Lung (tissue), 12 donors: ENCODE results near the gene TUBGCP5. TPM values are rescaled to one million over a fixed set of nuclear protein-coding genes. Genes with fewer than 3 reads are reported as not detected.

ENCODE experiments used
- ATAC-seq: fragments of 200-7000 bp; cut with Tn5 transposase; one replicate; pipeline ENCODE4 v1.9.1; 2020; ENCODE audit warnings: moderate number of reproducible peaks; ENCODE audit not compliant: insufficient read depth, low FRiP score
- DNase-seq, 3 donors: peaks; one replicate each; pipeline ENCODE4 v3.0.0-alpha.2; 2013 to 2017
- H3K27ac ChIP-seq, 2 donors: one replicate each; pipeline ENCODE4 v1.5.1; 2013; ENCODE audit warnings: mild to moderate bottlenecking in 2 of 2, moderate library complexity in 2 of 2, control low read depth in 1 of 2, inconsistent platforms in 1 of 2, low read depth in 1 of 2, low read length in 1 of 2
- H3K27me3 ChIP-seq, 3 donors: one replicate each; pipeline ENCODE4 v1.5.1; 2013; ENCODE audit warnings: low read length in 2 of 3; ENCODE audit not compliant: control insufficient read depth in 3 of 3, insufficient read depth in 3 of 3
- H3K36me3 ChIP-seq, 4 donors: one replicate each; pipeline ENCODE4 v1.5.1; 2013; ENCODE audit warnings: low read length in 4 of 4, mild to moderate bottlenecking in 1 of 4, moderate library complexity in 1 of 4; ENCODE audit not compliant: control insufficient read depth in 4 of 4, insufficient read depth in 4 of 4
- H3K4me1 ChIP-seq, 5 donors: one replicate each; pipeline ENCODE4 v1.5.1; 2013; ENCODE audit warnings: low read length in 5 of 5, mild to moderate bottlenecking in 2 of 5, moderate library complexity in 1 of 5; ENCODE audit not compliant: control insufficient read depth in 5 of 5, insufficient read depth in 5 of 5
- H3K4me3 ChIP-seq: one replicate; pipeline ENCODE4 v1.5.1; 2013; ENCODE audit warnings: mild to moderate bottlenecking, control low read depth, moderate library complexity
- H3K9ac ChIP-seq, 2 donors: one replicate each; pipeline ENCODE4 v1.5.1; 2013; ENCODE audit warnings: low read length in 2 of 2, control low read depth in 1 of 2; ENCODE audit not compliant: insufficient read depth in 1 of 2
- H3K9me3 ChIP-seq, 4 donors: one replicate each; pipeline ENCODE4 v1.5.1; 2013; ENCODE audit warnings: low read length in 3 of 4, mild to moderate bottlenecking in 1 of 4, moderate library complexity in 1 of 4; ENCODE audit not compliant: control insufficient read depth in 4 of 4, insufficient read depth in 3 of 4
- CTCF ChIP-seq: IDR thresholded peaks from 2 replicates; pipeline ENCODE4 v1.5.1; 2012; ENCODE audit warnings: mild to moderate bottlenecking; ENCODE audit errors: control extremely low read depth, extremely low read depth
- WGBS, 2 donors: extraction: QIAGEN DNeasy Blood & Tissue Kit; methylation state at CpG; one replicate each; pipeline ENCODE4 v1.1.7; 2013; 5-methylcytosine and 5-hydroxymethylcytosine counted together
- polyA plus RNA-seq, 2 donors: library from polyadenylated mRNA; stranded (reverse); fragments of 200-250 nt; gene quantifications; one replicate each; pipeline ENCODE4 v1.2.1, GENCODE V29; 2013
- total RNA-seq, 2 donors: library from RNA; depleted of rRNA in 1 of 2; stranded (reverse); fragments of >200 nt in 1 of 2; gene quantifications; one replicate each; pipeline ENCODE4 v1.2.1, GENCODE V29; 2014 to 2021
- donor health status: control.
- donor health status: control.
- donor health status: Bipolar disorder and iron deficiency.
- donor health status: healthy.
- donor health status: DM: yes; HTN: yes; CAD: no.

The TUBGCP5 gene
- total and polyA plus RNA-seq, 4 donors = 6.2 to 34.7 (median 11.8) TPM

GRCh38 chr15:23079766-23080165 lies 40.4 kb upstream of the TUBGCP5 start:
- peaks cover 0 to 2% (median 0%) of the 10 kb centered on the region in 4 donors for H3K9me3 ChIP-seq
- H3K27me3 ChIP-seq = no peaks in the 10 kb centered on the region
- DNase-seq (no peak), ATAC-seq (no peak)
- H3K4me1 ChIP-seq = no peaks in the 10 kb centered on the region
- H3K27ac ChIP-seq = no peak overlapping the region
- 69 to 75% methylated on average over 7 of the region's 7 CpGs for WGBS, 2 donors
- H3K4me3 ChIP-seq = no peak overlapping the region
- no peaks in the 10 kb centered on the region for H3K36me3 ChIP-seq
- no peak for TF ChIP-seq CTCF
- H3K9ac ChIP-seq = no peak overlapping the region

GRCh38 chr15:23075927-23076326 lies 36.6 kb upstream of the TUBGCP5 start:
- WGBS, 2 donors = 78 to 84% methylated on average over 4 of the region's 4 CpGs
- Histone ChIP-seq H3K9ac (no peak overlapping the region), H3K27ac (no peak overlapping the region), H3K4me1 (no peaks in the 10 kb centered on the region), H3K4me3 (no peak overlapping the region), H3K27me3 (no peaks in the 10 kb centered on the region), H3K36me3 (no peaks in the 10 kb centered on the region), H3K9me3 (no peaks in the 10 kb centered on the region)
- ATAC-seq = no peak
- DNase-seq = no peak
- no peak for TF ChIP-seq CTCF

GRCh38 chr15:23074684-23075083 lies 35.3 kb upstream of the TUBGCP5 start:
- no peak for DNase-seq
- Histone ChIP-seq H3K27ac (no peak overlapping the region), H3K27me3 (no peaks in the 10 kb centered on the region), H3K4me1 (no peaks in the 10 kb centered on the region), H3K9ac (no peak overlapping the region), H3K9me3 (no peaks in the 10 kb centered on the region), H3K4me3 (no peak overlapping the region), H3K36me3 (no peaks in the 10 kb centered on the region)
- no peak for ATAC-seq
- no peak for TF ChIP-seq CTCF
- 40 to 71% methylated on average over 1 of the region's 1 CpG for WGBS, 2 donors

- Histone ChIP-seq H3K9me3 (no peaks in the 10 kb centered on the region), H3K27ac (no peak overlapping the region), H3K36me3 (no peaks in the 10 kb centered on the region), H3K9ac (no peak overlapping the region), H3K4me1 (no peaks in the 10 kb centered on the region), H3K4me3 (no peak overlapping the region), H3K27me3 (no peaks in the 10 kb centered on the region)
- 55 to 65% methylated on average over 24 of the region's 24 CpGs for WGBS, 2 donors
- DNase-seq (no peak), ATAC-seq (no peak)
- TF ChIP-seq CTCF = no peak
These were observed 34.7 kb upstream of the TUBGCP5 start for GRCh38 chr15:23073890-23074646.
